Measurements from ENCODE around the gene ARHGAP42. TPM values are rescaled to one million over a fixed set of nuclear protein-coding genes. Genes with fewer than 3 reads are reported as not detected.

ARHGAP42 gene
- total RNA-seq, 4 donors from 2014 or later: 5.1 to 10.6 (median 8.0) TPM

DNA sequence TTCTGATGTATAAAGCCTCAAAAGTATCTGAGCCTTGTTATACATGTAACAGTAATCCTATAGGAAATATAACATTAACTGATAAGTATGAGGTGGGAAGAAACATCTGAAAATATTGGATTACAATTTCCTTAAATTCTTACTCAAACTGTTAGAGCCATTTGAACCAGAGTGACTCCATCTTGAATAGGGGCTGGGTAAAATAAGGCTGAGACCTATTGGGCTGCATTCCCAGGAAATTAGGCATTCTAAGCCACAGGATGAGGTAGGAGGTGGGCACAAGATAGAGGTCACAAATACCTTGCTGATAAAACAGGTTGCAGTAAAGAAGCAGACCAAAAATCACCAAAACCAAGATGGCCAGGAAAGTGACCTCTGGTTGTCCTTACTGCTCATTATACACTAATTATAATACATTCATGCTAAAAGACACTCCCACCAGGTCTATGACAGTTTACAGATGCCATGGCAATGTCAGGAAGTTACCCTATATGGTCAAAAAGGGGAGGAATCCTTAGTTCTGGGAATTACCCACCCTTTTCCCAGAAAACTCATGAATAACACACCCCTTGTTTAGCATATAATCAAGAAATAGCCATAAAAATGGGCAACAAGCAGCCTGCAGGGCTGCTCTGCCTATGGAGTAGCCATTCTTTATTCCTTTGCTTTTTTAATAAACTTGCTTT, 327.7 kb downstream of the ARHGAP42 start:
- intact Hi-C loops (cut with DNase I): no loop called here
- no peaks in the 10 kb centered on the region for H3K4me1 ChIP-seq
- no peak for TF ChIP-seq EP300 (IDR thresholded peaks at IDR 0.05)
- TF ChIP-seq POLR2AphosphoS5 (IDR thresholded peaks at IDR 0.05): no peak
- TF ChIP-seq POLR2A (IDR thresholded peaks at IDR 0.05; ENCODE audit: low read depth): no peak
- TF ChIP-seq CTCF (IDR thresholded peaks at IDR 0.05): no peak
- DNase-seq (ENCODE audit: extremely low spot score): no peak
- H3K27me3 ChIP-seq: no peaks in the 10 kb centered on the region
- H3K27ac ChIP-seq (replicated peaks in 1 of 4): no peak overlapping the region
- H3K4me3 ChIP-seq: no peak overlapping the region
- no peaks in the 10 kb centered on the region for H3K36me3 ChIP-seq
- no peaks in the 10 kb centered on the region for H3K9me3 ChIP-seq

DNA sequence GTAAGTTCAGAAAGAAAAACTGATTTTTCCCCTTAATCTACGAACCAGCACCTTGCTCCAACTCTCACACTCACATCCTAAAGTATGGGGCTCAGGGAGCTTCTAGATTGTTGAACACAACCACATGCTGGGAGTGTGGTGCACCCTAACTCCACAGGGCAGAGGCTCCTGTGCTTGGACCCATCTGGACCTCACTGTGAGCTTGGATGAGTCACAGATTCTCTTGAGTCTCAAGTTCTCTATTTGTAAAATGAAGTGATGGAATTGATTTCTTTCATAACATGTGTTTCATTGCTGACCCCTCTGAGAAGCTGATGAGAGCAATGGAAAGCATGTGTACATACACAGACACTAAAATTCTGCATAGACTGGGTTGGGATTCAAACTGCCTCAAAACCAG, 332.8 kb downstream of the ARHGAP42 start:
- DNase-seq (ENCODE audit: extremely low spot score): no peak
- Histone ChIP-seq H3K4me1 (no peaks in the 10 kb centered on the region), H3K36me3 (no peaks in the 10 kb centered on the region), H3K4me3 (no peak overlapping the region), H3K9me3 (no peaks in the 10 kb centered on the region), H3K27me3 (no peaks in the 10 kb centered on the region), H3K27ac (replicated peaks in 1 of 4) (no peak overlapping the region)
- intact Hi-C loops (cut with DNase I): no loop called here
- whole genome bisulfite sequencing: 100% methylated on average over 1 of the region's 1 CpG
- TF ChIP-seq CTCF (IDR thresholded peaks at IDR 0.05): no peak
- no peak for TF ChIP-seq POLR2A (IDR thresholded peaks at IDR 0.05; ENCODE audit: low read depth)
- TF ChIP-seq POLR2AphosphoS5 (IDR thresholded peaks at IDR 0.05): no peak
- no peak for TF ChIP-seq EP300 (IDR thresholded peaks at IDR 0.05)

GRCh38 chr11:101022256-101022655, 335.2 kb downstream of the ARHGAP42 start:
- intact Hi-C loops (cut with DNase I): no loop called here
- no peak for TF ChIP-seq POLR2A (IDR thresholded peaks at IDR 0.05; ENCODE audit: low read depth)
- TF ChIP-seq CTCF (IDR thresholded peaks at IDR 0.05): no peak
- TF ChIP-seq EP300 (IDR thresholded peaks at IDR 0.05): no peak
- TF ChIP-seq POLR2AphosphoS5 (IDR thresholded peaks at IDR 0.05): no peak
- Histone ChIP-seq H3K4me3 (no peak overlapping the region), H3K27ac (replicated peaks in 1 of 4) (no peak overlapping the region), H3K27me3 (no peaks in the 10 kb centered on the region), H3K9me3 (no peaks in the 10 kb centered on the region), H3K36me3 (no peaks in the 10 kb centered on the region), H3K4me1 (no peaks in the 10 kb centered on the region)
- no peak for DNase-seq (ENCODE audit: extremely low spot score)

GRCh38 chr11:101028644-101029043, 341.6 kb downstream of the ARHGAP42 start:
- Histone ChIP-seq H3K4me3 (no peak overlapping the region), H3K9me3 (no peaks in the 10 kb centered on the region), H3K4me1 (no peaks in the 10 kb centered on the region), H3K27ac (replicated peaks in 1 of 4) (no peak overlapping the region), H3K27me3 (no peaks in the 10 kb centered on the region), H3K36me3 (no peaks in the 10 kb centered on the region)
- 35% methylated on average over 1 of the region's 1 CpG for WGBS
- TF ChIP-seq POLR2A (IDR thresholded peaks at IDR 0.05; ENCODE audit: low read depth) (no peak), CTCF (IDR thresholded peaks at IDR 0.05) (no peak), EP300 (IDR thresholded peaks at IDR 0.05) (no peak), POLR2AphosphoS5 (IDR thresholded peaks at IDR 0.05) (no peak)
- intact Hi-C loops (cut with DNase I): no loop called here
- no peak for DNase-seq (ENCODE audit: extremely low spot score)

GRCh38 chr11:101030015-101030414, 342.9 kb downstream of the ARHGAP42 start:
- intact Hi-C loops (cut with DNase I): no loop called here
- no peaks in the 10 kb centered on the region for H3K4me1 ChIP-seq

More at GRCh38 chr11:101030015-101030414, 342.9 kb downstream of the ARHGAP42 start:
- Histone ChIP-seq H3K27ac (replicated peaks in 1 of 4) (no peak overlapping the region), H3K4me3 (no peak overlapping the region), H3K9me3 (no peaks in the 10 kb centered on the region), H3K36me3 (no peaks in the 10 kb centered on the region), H3K27me3 (no peaks in the 10 kb centered on the region)
- 51% methylated on average over 3 of the region's 3 CpGs for WGBS
- no peak for DNase-seq (ENCODE audit: extremely low spot score)
- TF ChIP-seq EP300 (IDR thresholded peaks at IDR 0.05) (no peak), POLR2A (IDR thresholded peaks at IDR 0.05; ENCODE audit: low read depth) (no peak), POLR2AphosphoS5 (IDR thresholded peaks at IDR 0.05) (no peak), CTCF (IDR thresholded peaks at IDR 0.05) (no peak)
